Gastroesophageal sphincter (tissue), 3 donors: ENCODE data around the gene CNNM1.

Source experiments
- CTCF ChIP-seq, 4 experiments: fragments of 200-600 bp in 2 of 4; fragments of 450-650 bp in 2 of 4; sonication (generic) in 1 of 4; IDR thresholded peaks; one replicate each; pipeline ENCODE4 v1.5.1; 2017 to 2019; ENCODE audit warnings: antibody characterized with exemption in 4 of 4, mild to moderate bottlenecking in 2 of 4, moderate library complexity in 2 of 4
- EP300 ChIP-seq: sonication (generic); formaldehyde crosslinking; IDR thresholded peaks from one replicate; pipeline ENCODE4 v1.6.1; 2017; ENCODE audit warnings: antibody characterized with exemption, mild to moderate bottlenecking
- POLR2A ChIP-seq, 2 donors: fragments of 450-650 bp; IDR thresholded peaks; one replicate each; pipeline ENCODE4 v1.6.1; 2017; ENCODE audit warnings: antibody characterized with exemption in 2 of 2, mild to moderate bottlenecking in 2 of 2, moderate library complexity in 1 of 2
- POLR2AphosphoS5 ChIP-seq: sonication (generic); formaldehyde crosslinking; IDR thresholded peaks from one replicate; pipeline ENCODE4 v1.6.1; 2017; ENCODE audit warnings: antibody characterized with exemption

- no peak for TF ChIP-seq POLR2A (IDR thresholded peaks at IDR 0.05)
- TF ChIP-seq POLR2AphosphoS5: no peak
- no peak for TF ChIP-seq CTCF (IDR thresholded peaks at IDR 0.05)
- no peak for TF ChIP-seq EP300
Observed at GRCh38 chr10:99369551-99369950, 40.4 kb downstream of the CNNM1 start.
